Renal cortex interstitium (tissue), 3 donors: ENCODE measurements around the gene OR1S1. TPM values are rescaled to one million over a fixed set of nuclear protein-coding genes. Genes with fewer than 3 reads are reported as not detected.

Source experiments
- polyA plus RNA-seq, 3 donors: library from polyadenylated mRNA; unstranded; fragments of 120-200 nt; gene quantifications; one replicate each; pipeline ENCODE4 v1.2.1, GENCODE V29; 2013; ENCODE audit not compliant: insufficient read length in 3 of 3

The OR1S1 gene
- polyA plus RNA-seq, 3 donors: not detected

Other genes with a start within 250 kb of the OR1S1 start
- gene OR9Q1, start 188.8 kb upstream of the OR1S1 start, polyA plus RNA-seq: not detected
- not detected for gene OR6Q1, start 181.8 kb upstream of the OR1S1 start, polyA plus RNA-seq
- gene OR9I1, start 87.2 kb upstream of the OR1S1 start, polyA plus RNA-seq: not detected
- gene OR9Q2, start 23.6 kb upstream of the OR1S1 start, polyA plus RNA-seq: not detected
- not detected for gene OR1S2, start 8.6 kb upstream of the OR1S1 start, polyA plus RNA-seq
- not detected for gene OR10Q1, start 16.2 kb downstream of the OR1S1 start, polyA plus RNA-seq
- not detected for gene OR10W1, start 55.5 kb downstream of the OR1S1 start, polyA plus RNA-seq
- gene OR5B17, start 146.3 kb downstream of the OR1S1 start, polyA plus RNA-seq: not detected
- gene OR5B3, start 194.2 kb downstream of the OR1S1 start, polyA plus RNA-seq: not detected
- not detected for gene OR5B2, start 215.4 kb downstream of the OR1S1 start, polyA plus RNA-seq
- not detected for gene OR5B12, start 229.5 kb downstream of the OR1S1 start, polyA plus RNA-seq